ENCODE results near the gene ZNF281.
"Not testable (repeated sequence)": the region's sequence is repeated elsewhere in the genome, so short reads cannot be mapped to it uniquely, and the experiment has no call there.

The ZNF281 gene

DNA sequence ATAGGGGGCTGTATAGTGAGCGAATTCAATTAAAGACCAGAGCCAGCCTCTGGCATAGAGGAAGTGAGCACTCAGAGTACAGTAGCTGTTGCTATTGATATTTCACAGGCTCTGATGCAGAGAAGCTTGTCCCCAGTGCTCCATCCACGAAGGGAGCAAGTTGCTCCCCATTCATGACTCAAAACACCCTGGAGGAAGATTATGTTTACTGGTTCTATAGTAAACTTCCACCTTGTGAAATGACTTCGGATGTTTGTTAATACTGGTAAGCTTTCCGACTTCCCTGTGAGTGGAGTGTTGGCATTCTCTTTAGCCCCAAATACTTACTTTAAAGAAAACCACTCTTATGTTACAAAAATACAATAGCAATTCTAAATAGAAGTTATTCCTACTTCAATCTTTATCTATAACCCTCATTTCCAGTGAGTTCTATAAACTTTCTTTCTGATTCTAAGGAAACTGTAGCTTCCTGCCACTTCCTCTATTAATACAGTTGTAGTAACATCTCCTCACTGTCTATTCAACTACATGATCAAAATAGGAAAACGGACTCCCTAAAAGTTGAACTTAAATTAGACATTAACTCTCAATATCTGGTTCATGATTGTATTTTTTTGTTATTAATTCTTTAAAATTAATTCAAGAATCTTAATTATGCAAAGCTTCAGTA, 46.4 kb downstream of the ZNF281 start:
- DNase-seq = no peak

- DNase-seq = no peak
These were observed 47.4 kb downstream of the ZNF281 start for GRCh38 chr1:200362421-200362820.

DNA sequence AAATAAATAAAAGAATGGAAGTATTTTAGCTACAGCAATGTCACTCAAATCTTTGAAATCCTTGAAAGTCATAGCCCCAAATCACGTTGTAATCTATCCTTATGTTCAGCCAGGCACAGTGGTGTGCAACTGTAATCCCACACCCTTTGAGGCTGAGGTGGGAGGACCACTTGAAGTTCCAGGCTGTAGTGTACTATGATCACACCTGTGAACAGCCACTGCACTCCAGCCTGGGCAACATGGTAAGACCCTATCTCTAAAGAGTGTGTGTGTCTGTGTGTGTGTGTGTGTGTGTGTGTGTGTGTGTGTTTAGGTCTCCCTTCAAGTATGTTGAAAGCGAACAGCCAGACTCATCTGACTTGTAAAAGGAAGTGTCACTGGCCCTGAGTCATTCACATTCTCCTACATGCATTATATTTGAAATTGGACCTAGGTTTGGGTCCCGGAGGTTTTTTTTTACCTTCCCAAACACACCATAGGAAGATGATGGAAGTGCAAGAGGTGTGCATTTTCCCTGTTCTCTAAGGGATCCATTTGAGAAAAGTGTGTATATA, 50.1 kb downstream of the ZNF281 start:
- DNase-seq = no peak

- DNase-seq = not testable (repeated sequence)
These were observed 51.9 kb downstream of the ZNF281 start for GRCh38 chr1:200357925-200358324.

GRCh38 chr1:200355801-200356200, 54.0 kb downstream of the ZNF281 start:
- DNase-seq = no peak
